ENCODE results near the gene ICA1. TPM values are rescaled to one million over a fixed set of nuclear protein-coding genes. Genes with fewer than 3 reads are reported as not detected.

The ICA1 gene
- total RNA-seq, 1 experiment from 2014 or later: 28.8 TPM

GRCh38 chr7:8159595-8159994 is 102.4 kb downstream of the ICA1 start:
- Mint-ChIP-seq H3K9me3 (no peaks in the 10 kb centered on the region), H3K27me3 (ENCODE audit: low read depth) (no peaks in the 10 kb centered on the region), H3K4me1 (peaks cover 24 to 27% of the 10 kb centered on the region in 2 experiments), H3K4me3 (no peak overlapping the region), H3K27ac (no peak overlapping the region; a peak in 1 of 7 replicates), H3K36me3 (ENCODE audit: insufficient read depth in 1 of 3, low read depth in 3 of 3) (peaks cover 0 to 8% (median 4%) of the 10 kb centered on the region in 3 experiments; a peak in 3 of 7 replicates)
- Histone ChIP-seq H4K5ac (ENCODE audit: insufficient read length, low read depth, low read length) (no peak overlapping the region), H2AK5ac (ENCODE audit: insufficient read length, low read length) (no peak overlapping the region), H3K14ac (ENCODE audit: insufficient read depth, low read length) (no peak overlapping the region), H3K23me2 (ENCODE audit: insufficient read length, low read depth, low read length, poor library complexity, severe bottlenecking) (no peaks in the 10 kb centered on the region), H3K56ac (ENCODE audit: insufficient read length, low read depth, low read length) (no peak overlapping the region), H4K8ac (replicated peaks; ENCODE audit: insufficient read length, low read depth, low read length) (no peak overlapping the region), H3K4me1 (ENCODE audit: insufficient read depth, low read length) (peaks cover 6% of the 10 kb centered on the region), H2BK20ac (ENCODE audit: low read depth, low read length, poor library complexity, severe bottlenecking) (no peak overlapping the region), H4K20me1 (ENCODE audit: control insufficient read depth, insufficient read depth, insufficient read length) (no peaks in the 10 kb centered on the region), H2BK15ac (ENCODE audit: low read depth, low read length) (no peak overlapping the region), H4K91ac (ENCODE audit: insufficient read length, low read depth, low read length) (no peak overlapping the region), H2BK120ac (ENCODE audit: low read depth, low read length, poor library complexity, severe bottlenecking) (no peak overlapping the region), H3K9me3 (ENCODE audit: control insufficient read depth, low read depth, low read length) (no peaks in the 10 kb centered on the region), H3K79me1 (ENCODE audit: insufficient read depth, low read depth, low read length, poor library complexity, severe bottlenecking) (no peaks in the 10 kb centered on the region), H3K27me3 (ENCODE audit: insufficient read depth, low read length) (no peaks in the 10 kb centered on the region), H3K9ac (ENCODE audit: extremely low read depth, insufficient read length, low read length) (no peak overlapping the region), H3K23ac (ENCODE audit: insufficient read length, low read depth, low read length) (no peak overlapping the region), H3T11ph (ENCODE audit: low read length) (no peak overlapping the region), H2BK12ac (ENCODE audit: insufficient read length, low read depth, low read length) (no peak overlapping the region), H3K4ac (ENCODE audit: low read depth, low read length) (no peak overlapping the region), H2AFZ (ENCODE audit: low read length) (no peak overlapping the region), H3K79me2 (ENCODE audit: insufficient read depth, low read length) (no peaks in the 10 kb centered on the region), H3K18ac (ENCODE audit: insufficient read length, low read depth, low read length) (no peak overlapping the region), H2BK5ac (ENCODE audit: insufficient read length, low read length) (no peak overlapping the region), H3K4me2 (ENCODE audit: insufficient read depth, insufficient read length, low read length) (no peak overlapping the region), H3K27ac (ENCODE audit: insufficient read length, low read depth, low read length) (no peak overlapping the region)
- no CpG with 5 or more reads among the region's 2 CpGs for WGBS (ENCODE audit: extremely low coverage, insufficient read length, low lambda C conversion rate)
- TF ChIP-seq CTCF (conservative IDR thresholded peaks at IDR 0.05): no peak
- DNase-seq: no peak

Data from H9 (cell line).